Brain microvascular endothelial cell (primary cell): ENCODE results near the gene MYH7.

Source experiments
- DNase-seq: peaks from one replicate; pipeline ENCODE4 v3.0.0-alpha.2; 2020
- H3K27ac ChIP-seq: fragments of 250-450 bp; sonication (Bioruptor Pico); 2 replicates; pipeline ENCODE4 v1.5.1; 2020; ENCODE audit warnings: mild to moderate bottlenecking, moderate library complexity
- H3K27me3 ChIP-seq: fragments of 250-450 bp; sonication (Bioruptor Pico); replicated peaks from 2 replicates; pipeline ENCODE4 v1.5.1; 2020; ENCODE audit warnings: mild to moderate bottlenecking
- H3K36me3 ChIP-seq: fragments of 250-450 bp; sonication (Bioruptor Pico); replicated peaks from 2 replicates; pipeline ENCODE4 v1.5.1; 2020; ENCODE audit warnings: mild to moderate bottlenecking
- H3K4me3 ChIP-seq: 2 replicates; pipeline ENCODE4 v1.5.1; 2011; ENCODE audit warnings: low read depth, mild to moderate bottlenecking, control low read depth, low read length, moderate library complexity
- CTCF ChIP-seq: IDR thresholded peaks from 2 replicates; pipeline ENCODE4 v1.5.1; 2011; ENCODE audit warnings: low read depth, mild to moderate bottlenecking, moderate library complexity, low read length, control low read depth, inconsistent platforms; ENCODE audit errors: missing control alignments
- in situ Hi-C: cut with HindIII; loops from 2 replicates; pipeline ENCODE4 v1.10.0; 2017; ENCODE audit warnings: low sequenced_read_pairs, low pct_ligation_motif_present

Gene MYH7

GRCh38 chr14:23376482-23377197 is 58.8 kb downstream of the MYH7 start, which contains the start of gene CMTM5:
Gene CMTM5 (plus strand): TSS chr14:23377046. CDS start chr14:23377252, 206 bp downstream.
- DNase-seq = no peak
- Histone ChIP-seq H3K4me3 (no peak within 1 kb of the TSS), H3K27me3 (peaks cover 2% of the 10 kb centered on the region), H3K36me3 (no peaks in the 10 kb centered on the region), H3K27ac (no peak within 1 kb of the TSS)
- in situ Hi-C loops = no loop called here
- no peak for TF ChIP-seq CTCF

DNA sequence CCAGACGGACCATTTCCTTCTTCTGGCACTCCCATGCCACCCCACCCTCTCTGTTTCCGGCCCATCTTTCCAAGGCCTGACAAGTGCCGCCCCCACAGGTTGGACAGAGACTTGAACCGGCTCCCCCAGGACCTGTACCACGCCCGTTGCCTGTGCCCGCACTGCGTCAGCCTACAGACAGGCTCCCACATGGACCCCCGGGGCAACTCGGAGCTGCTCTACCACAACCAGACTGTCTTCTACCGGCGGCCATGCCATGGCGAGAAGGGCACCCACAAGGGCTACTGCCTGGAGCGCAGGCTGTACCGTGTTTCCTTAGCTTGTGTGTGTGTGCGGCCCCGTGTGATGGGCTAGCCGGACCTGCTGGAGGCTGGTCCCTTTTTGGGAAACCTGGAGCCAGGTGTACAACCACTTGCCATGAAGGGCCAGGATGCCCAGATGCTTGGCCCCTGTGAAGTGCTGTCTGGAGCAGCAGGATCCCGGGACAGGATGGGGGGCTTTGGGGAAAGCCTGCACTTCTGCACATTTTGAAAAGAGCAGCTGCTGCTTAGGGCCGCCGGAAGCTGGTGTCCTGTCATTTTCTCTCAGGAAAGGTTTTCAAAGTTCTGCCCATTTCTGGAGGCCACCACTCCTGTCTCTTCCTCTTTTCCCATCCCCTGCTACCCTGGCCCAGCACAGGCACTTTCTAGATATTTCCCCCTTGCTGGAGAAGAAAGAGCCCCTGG is 59.8 kb downstream of the MYH7 start:
- DNase-seq = no peak
- H3K27me3 ChIP-seq = peaks cover 4% of the 10 kb centered on the region
- in situ Hi-C loops = no loop called here

DNA sequence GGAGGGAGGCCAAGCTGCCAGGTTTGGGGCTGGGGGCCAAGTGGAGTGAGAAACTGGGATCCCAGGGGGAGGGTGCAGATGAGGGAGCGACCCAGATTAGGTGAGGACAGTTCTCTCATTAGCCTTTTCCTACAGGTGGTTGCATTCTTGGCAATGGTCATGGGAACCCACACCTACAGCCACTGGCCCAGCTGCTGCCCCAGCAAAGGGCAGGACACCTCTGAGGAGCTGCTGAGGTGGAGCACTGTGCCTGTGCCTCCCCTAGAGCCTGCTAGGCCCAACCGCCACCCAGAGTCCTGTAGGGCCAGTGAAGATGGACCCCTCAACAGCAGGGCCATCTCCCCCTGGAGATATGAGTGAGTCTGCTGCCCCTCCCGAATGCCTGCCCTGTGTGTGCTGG is 62.4 kb downstream of the MYH7 start:
- Histone ChIP-seq H3K4me3 (no peak overlapping the region), H3K27me3 (peaks cover 4% of the 10 kb centered on the region), H3K36me3 (no peaks in the 10 kb centered on the region), H3K27ac (no peak overlapping the region)
- no peak for TF ChIP-seq CTCF
- in situ Hi-C loops = no loop called here
- no peak for DNase-seq

More for the DNA sequence above, 59.8 kb downstream of the MYH7 start:
- H3K27ac ChIP-seq = no peak overlapping the region
- no peak for TF ChIP-seq CTCF
- H3K36me3 ChIP-seq = no peaks in the 10 kb centered on the region
- H3K4me3 ChIP-seq = no peak overlapping the region

GRCh38 chr14:23372509-23372908 is 63.0 kb downstream of the MYH7 start, which contains the start of gene IL25:
Gene IL25 (plus strand): TSS chr14:23372809.
- no peak for TF ChIP-seq CTCF
- Histone ChIP-seq H3K27ac (no peak within 1 kb of the TSS), H3K27me3 (peaks cover 4% of the 10 kb centered on the region), H3K36me3 (no peaks in the 10 kb centered on the region), H3K4me3 (no peak within 1 kb of the TSS)
- DNase-seq = no peak
- in situ Hi-C loops = no loop called here

GRCh38 chr14:23371865-23372264 is 63.6 kb downstream of the MYH7 start:
- no peak for TF ChIP-seq CTCF
- DNase-seq = no peak
- H3K4me3 ChIP-seq = no peak overlapping the region
- H3K27me3 ChIP-seq = peaks cover 1% of the 10 kb centered on the region
- in situ Hi-C loops = no loop called here
- no peaks in the 10 kb centered on the region for H3K36me3 ChIP-seq
- no peak overlapping the region for H3K27ac ChIP-seq

- in situ Hi-C loops = no loop called here
- Histone ChIP-seq H3K27ac (no peak overlapping the region), H3K27me3 (peaks cover 9% of the 10 kb centered on the region), H3K4me3 (no peak overlapping the region), H3K36me3 (no peaks in the 10 kb centered on the region)
- TF ChIP-seq CTCF = no peak
- DNase-seq = no peak
Observed at GRCh38 chr14:23370221-23370620, 65.2 kb downstream of the MYH7 start.
